Hematopoietic multipotent progenitor cell treated with erythropoietin and hydrocortisone succinate and interleukin-3 and kit ligand, for 15 days (in vitro differentiated cells): ENCODE results near the gene FBXL5.

Experiments
- DNase-seq: peaks from one replicate; pipeline ENCODE4 v3.0.0-alpha.2; 2015; ENCODE audit warnings: low spot score

Gene FBXL5

DNA sequence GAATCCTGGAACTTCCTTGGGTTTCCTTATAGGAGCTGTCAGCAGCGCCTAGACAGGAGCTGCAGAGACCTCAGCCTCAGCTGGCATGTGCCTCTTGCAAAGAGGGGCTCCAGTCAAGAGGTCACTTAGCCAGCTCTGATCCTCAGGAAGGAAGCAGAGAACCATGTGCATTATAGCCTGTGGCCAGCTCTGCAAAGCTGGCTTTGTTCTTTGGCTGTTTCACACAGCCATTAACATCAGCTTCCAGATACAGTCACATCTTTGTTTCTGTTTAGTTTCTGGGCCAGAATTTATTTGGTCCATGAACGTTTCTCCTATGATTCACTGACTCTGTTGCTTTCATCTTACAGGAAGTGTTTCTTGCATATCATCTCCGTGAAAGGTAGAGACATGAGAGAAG lies 93.0 kb downstream of the FBXL5 start:
- no peak for DNase-seq

DNA sequence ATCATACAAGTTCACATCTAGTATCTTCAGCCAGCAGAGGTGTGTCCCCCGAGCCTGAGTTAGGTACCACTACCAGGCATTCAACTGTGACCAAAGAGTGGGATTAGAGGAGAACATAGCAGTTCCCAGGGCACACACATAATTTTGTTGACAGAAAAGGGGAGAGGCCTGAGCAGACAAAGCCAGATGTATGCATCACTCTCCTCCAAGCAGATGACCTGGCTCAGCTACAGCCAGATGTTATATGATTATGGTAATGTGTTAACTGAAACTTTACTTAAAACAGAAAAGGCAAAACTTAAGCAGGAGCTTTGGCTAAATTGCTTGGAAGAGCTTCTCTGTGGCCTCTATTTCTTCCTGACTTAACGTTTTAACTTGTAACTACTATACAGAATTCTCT lies 96.6 kb downstream of the FBXL5 start:
- DNase-seq, result no peak

DNA sequence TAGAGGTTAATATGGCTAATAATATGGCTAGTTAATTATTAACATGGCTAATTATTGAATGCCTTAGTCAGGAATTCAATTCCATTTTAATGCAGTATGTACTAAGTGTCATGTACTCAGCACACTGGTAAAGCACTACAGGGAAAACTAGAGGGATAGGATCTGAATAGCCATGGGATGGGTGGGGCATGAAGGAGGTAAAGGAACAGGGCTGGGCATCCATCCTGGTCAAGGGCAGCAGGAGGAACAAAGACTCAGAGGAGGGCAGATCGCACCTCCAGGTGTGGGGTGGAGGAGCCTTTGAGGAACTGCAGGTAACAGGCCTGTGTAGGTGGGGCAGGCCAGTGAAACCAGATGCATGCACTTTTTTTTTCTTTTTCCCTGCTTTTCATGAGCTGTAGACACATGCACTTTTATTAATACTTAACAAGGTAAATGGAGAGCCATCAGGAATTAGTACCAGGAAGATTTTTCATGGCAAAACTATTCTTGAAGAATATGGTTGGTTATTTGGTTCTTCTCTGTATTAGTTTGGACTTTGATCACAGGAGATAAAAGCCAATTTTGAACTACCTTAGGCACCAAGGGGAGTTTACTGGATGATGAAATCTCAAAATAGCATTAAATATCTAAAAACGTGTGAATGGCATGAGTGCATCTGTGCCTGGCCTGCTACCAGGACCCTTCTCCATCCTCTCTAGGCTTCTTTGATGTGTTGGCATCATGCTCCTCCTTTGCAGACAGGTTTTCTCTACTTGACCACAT lies 97.2 kb downstream of the FBXL5 start:
- no peak for DNase-seq

DNA sequence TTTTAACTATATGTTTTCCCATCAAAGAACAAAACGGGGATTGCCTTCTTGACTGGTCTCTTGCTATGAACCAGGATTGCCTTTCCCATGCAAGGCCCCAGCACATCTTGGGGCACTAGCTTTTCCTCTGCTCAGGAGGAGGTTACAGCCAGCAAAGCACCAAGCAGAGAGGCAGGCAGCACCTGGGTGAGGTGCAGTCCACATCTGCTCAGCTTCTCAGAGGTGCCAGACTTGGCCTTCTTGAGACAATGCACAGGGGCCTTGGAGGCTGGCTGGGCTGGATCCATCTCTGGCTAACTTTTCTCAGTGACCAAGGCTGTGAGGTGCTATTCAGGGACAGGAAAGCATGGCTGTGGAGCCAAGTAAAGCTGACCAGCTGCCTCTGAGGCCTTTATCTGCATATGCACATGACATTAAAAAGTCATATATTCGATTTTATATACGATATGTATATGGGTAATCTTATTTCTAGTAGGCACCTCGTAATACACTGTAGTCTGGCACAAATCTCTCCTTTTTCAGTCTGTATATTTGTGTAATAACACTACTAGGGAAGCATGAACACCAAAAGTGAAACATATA lies 98.6 kb downstream of the FBXL5 start:
- no peak for DNase-seq
